GM18868 (cell line): ENCODE results near the gene WWC2.
"Not testable (repeated sequence)": the region's sequence is repeated elsewhere in the genome, so short reads cannot be mapped to it uniquely, and the experiment has no call there.

Source experiments
- ATAC-seq: cut with Tn5 transposase; IDR thresholded peaks from one replicate; pipeline ENCODE4 v1.9.1; 2021; ENCODE audit warnings: mild to moderate bottlenecking, moderate library complexity; ENCODE audit not compliant: unreplicated experiment

The WWC2 gene

DNA sequence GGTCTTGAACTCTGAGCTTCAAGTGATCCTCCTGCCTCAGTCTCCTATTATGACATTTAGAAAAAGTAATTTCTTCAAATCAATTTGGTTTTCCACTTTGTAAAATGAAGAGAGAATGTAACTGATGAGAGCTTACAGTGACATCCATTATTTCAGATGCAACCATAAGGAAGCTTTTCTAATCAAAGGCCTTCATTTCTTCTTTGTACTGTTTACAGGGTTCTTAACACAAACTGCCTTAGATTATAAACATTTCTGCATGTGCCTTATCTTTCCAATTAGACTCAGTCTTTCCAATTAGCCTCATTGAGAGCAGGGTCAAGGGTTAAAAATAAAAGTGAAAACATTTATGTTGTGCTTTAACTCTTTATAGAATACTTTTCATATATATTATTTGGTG lies 71.8 kb downstream of the WWC2 start:
- no peak for ATAC-seq

GRCh38 chr4:183171484-183172267 lies 72.6 kb downstream of the WWC2 start:
- no peak for ATAC-seq

DNA sequence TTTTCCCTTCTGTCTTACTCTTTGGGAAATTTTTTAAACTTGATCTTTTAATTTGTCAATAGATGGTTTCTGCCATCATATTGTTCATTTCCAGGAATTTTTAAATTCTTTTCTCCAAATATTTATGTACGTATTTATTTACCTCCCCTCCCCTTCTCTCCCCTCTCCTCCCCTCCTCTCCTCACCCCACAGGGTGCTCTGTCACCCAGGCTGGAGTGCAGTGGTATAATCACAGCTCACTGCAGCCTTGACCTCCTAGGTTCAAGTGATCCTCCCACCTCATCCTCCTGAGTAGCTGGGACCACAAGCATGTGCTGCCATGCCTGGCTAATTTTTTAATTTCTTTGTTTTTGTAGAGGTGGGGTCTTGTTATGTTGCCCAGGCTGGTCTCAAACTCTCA lies 73.8 kb downstream of the WWC2 start:
- ATAC-seq = no peak

- no peak for ATAC-seq
Measured at GRCh38 chr4:183173580-183174526, 74.8 kb downstream of the WWC2 start.

- no peak for ATAC-seq
Measured at GRCh38 chr4:183175631-183176232, 76.7 kb downstream of the WWC2 start.

GRCh38 chr4:183177001-183177400 lies 77.9 kb downstream of the WWC2 start:
- ATAC-seq = no peak

DNA sequence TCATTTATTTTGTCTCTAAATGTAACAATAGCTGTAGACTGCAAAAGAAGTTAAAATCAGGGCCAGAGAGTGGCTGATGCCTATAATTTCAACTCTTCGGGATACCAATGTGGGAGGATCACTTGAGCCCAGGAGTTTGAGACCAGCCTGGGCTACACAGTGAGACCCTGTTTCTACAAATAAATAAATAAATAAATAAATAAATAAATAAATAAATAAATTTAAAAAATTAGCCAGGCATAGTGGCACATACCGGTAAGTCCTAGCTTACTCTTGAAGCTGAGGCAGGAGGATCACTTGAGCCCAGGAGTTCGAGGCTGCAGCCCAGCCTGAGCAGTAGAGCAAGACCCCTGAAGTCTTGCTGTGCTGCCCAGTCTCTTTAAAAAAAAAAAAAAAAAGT lies 79.1 kb downstream of the WWC2 start:
- no peak for ATAC-seq

DNA sequence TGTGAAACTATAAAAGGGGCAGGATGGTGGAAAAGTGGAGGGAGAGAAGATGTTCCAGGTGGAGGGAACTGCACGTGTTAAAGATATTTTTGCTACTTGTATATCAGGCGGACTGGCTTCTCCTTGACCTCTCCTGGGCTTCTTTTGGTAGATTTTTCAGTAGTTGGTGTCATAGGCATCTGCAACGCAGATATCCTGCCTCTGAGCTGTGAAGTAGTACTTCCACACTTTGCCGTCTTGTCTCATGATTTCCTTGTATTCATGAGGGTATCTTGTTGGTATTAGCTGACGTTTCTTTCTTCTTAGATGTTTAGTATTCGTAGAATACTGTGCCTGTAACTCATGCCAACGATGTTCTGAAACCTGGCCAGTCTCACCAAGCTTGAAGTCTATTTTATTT lies 81.0 kb downstream of the WWC2 start:
- no peak for ATAC-seq

- no peak for ATAC-seq
Measured at GRCh38 chr4:183180621-183181020, 81.6 kb downstream of the WWC2 start.

DNA sequence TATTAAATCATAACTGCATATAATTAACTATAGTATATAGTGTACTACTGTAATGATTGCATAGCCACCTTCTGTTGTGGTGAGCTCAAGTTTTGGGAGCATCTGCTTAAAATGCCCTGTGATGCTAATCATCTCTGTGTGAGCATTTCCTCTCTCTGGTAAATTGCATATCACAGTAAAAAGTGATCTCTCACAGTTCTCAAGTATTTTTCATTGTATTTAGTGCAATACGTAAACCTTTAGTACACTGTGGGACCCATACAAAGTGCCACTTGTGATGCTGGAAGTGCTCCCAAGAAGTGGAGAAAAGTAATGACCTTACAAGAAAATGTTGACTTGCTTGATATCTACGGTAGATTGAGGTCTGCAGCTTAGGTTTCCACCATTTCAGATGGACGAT lies 82.0 kb downstream of the WWC2 start:
- ATAC-seq = no peak

DNA sequence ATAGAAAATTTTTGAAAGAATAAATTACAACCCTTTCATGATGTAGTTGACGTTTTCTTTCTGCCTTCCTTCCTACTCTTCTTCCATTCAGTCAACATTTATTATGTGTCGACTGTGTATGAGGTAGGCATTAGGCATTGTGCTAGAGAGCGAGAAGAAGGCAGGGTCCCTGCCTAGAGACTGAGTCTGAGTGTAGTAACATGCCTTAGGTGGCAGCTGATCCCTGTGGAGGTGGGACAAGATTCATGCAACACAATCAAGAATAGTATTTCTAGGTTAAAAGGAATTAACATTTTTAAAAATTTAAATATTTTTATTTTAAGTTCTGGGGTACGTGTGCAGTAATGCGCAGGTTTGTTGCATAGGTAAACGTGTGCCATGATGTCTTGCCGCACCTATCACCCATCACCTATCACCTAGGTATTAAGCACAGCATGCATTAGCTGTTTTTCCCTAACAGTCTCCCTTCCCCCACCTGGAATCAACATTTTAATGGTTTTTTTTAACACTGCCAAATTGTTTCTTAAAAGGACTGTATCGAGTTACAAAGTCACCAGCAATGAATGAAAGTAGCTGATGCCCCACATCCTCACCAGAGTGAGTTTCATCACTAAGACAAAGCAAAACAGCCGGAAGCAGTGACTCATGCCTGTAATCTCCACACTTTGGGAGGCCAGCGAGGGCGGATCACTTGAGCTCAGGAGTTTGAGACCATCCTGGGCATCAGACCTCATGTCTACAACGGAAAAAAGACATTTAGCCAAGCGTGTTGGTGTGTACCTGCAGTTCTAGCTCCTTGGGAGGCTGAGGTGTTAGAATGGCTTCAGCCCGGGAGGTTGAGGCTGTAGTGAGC lies 84.0 kb downstream of the WWC2 start:
- ATAC-seq = no peak

DNA sequence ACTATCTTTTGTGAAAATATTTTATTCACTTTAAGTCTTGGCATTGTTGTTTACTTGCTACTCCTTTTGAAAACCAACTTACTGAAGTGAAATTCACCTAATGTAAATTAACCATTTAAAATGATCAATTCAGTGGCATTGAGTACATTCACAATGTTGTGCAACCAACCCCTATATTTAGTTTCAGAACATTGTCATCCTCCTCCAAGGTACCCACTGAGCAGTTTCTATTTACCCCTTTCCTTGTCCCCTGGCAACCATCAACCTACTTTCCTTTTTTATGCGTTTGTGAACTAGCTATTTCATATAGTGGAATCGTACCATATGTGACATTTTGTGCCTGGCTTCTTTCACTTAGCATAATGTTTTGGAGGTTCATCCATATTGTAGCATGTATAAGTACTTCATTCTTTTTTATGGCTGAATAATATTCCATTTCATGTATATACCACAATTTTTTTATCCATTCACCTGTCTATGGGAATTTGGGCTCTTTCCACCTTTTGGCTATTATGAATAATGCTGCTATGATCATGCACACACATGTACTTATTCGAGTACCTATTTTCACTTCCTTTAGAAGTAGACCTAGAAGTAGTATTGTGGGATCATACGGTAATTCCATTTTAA lies 85.0 kb downstream of the WWC2 start:
- no peak for ATAC-seq

GRCh38 chr4:183185018-183185417 lies 86.0 kb downstream of the WWC2 start:
- ATAC-seq = peak; percentile 83

DNA sequence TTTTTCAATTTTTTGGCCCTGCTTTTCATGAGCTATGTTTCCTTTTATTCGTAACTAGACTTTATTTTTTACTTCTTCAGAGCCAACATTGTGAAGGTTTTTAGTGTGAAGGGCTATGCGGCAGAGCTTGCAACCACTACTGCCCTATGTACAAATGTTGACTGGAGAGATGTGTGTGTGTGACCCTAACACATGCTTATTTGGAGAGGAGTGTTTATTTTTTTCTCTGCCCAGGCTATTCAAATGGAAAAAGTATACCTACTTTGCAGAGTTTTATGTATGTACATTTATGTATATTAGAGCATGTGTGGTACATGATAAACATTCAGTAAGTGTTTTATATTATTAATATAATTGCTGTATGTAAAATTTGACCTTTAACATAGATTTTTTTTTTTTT lies 86.5 kb downstream of the WWC2 start:
- ATAC-seq = no peak

- no peak for ATAC-seq
Measured at GRCh38 chr4:183186813-183187212, 87.8 kb downstream of the WWC2 start.

DNA sequence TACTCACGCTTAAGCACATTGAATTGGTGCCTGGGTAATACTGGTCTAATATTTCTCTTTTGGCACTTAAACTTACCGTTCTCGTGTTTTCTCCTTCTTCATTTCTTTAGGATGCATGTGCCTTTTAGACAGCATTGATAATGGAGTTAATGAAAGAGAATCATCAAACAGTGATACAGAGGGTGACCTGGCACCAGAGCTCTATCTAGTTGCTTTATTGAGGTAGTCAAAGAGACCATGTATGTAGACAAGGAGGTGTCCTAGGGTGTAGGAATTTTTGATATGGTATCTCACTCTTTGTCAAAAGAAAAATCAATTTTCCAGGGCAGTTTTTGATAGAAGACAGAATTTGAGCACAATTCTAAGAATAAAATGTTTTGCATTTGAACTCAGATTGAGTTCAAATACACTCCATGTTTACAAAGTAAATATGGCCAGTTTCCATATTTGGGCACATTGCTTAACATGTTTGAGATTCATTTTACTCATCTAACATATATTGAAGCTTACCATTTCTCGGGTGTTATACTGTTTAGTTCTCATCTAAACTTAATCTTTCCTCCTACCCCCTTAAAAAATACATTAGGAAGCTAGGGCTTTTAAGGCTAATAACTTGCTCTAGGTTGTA lies 92.0 kb downstream of the WWC2 start:
- ATAC-seq = no peak

GRCh38 chr4:183191630-183192029 lies 92.6 kb downstream of the WWC2 start:
- no peak for ATAC-seq

DNA sequence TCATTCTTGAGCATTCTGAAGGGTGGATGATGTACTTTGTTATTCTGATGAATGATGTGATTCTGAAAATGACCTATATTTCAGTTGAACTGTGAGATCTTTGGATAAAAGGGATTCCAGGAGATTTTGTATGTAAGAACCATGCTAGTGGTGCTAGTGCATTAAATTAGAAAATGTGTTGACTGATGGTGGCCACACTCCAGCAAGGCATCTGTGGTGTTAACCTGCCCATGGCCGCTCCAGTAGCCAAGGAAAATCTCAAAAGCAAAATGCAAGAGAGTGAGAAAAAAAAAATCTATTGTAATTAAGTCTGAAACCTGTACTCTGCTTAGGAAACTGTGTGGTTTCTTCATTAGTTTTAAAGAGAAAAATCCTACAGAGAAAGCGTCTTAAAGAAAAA lies 93.5 kb downstream of the WWC2 start:
- ATAC-seq = no peak

DNA sequence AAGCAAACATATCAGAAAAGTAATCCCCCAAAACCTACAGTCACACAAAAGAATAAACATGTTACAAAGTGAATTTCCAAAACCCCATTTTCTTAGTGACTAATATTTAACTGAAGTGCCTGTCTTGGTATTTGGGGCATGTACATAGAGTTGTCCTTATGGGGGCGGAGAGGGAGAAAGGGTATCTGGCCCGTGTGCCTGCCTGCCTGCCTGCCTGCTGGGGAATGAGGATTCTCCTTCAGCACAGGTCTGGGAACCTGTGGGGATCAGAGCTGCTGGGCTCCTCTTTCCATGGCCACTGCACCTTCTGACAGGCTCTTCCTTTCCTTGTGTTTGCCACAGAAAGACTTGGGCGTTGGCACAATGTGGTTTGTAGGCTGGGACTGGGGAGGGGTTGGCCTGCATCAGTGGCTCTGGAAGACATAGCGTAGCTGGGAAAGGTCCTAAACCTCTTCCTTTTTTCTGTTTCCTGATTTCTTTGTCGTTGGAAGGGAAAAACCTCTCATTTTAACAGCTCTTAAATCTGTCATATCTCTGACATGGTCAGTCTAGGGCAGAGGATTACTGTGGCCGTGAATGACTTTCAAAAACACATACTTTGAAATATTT lies 94.8 kb downstream of the WWC2 start:
- not testable (repeated sequence) for ATAC-seq
